VCaP (cell line): Measurements from ENCODE around the gene RASAL2.
A peak's percentile ranks its signal among the peaks of the same experiment; 100 is the strongest.

Experiments used
- H3K27ac ChIP-seq: fragments of 450-650 bp; 2 replicates; pipeline ENCODE4 v1.5.1; 2017
- TF ChIP-seq, protein P1 (sequence below): fragments of 450-650 bp; conservative IDR thresholded peaks from 2 replicates; pipeline ENCODE4 v1.5.1; 2017; ENCODE audit warnings: mild to moderate bottlenecking, moderate library complexity

The RASAL2 gene

DNA sequence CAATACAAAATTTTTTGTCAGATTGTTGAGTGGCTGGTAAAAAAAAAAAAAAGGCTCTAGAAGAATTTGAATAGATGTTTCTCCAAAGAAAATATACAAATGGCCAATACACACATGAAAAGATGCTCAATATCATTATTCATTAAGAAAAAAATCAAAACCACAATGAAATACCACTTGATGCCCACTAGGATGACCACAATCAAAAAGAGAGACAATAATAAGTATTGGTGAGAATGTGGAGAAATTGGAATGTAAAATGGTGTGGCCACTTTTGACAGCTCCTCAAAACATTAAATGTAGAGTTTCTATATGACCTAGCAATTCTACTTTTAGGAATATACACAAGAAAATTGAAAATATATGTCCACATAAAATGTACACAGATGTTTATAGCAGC lies 302.9 kb downstream of the RASAL2 start:
- no peak overlapping the region for H3K27ac ChIP-seq
- TF ChIP-seq, protein P1, sequence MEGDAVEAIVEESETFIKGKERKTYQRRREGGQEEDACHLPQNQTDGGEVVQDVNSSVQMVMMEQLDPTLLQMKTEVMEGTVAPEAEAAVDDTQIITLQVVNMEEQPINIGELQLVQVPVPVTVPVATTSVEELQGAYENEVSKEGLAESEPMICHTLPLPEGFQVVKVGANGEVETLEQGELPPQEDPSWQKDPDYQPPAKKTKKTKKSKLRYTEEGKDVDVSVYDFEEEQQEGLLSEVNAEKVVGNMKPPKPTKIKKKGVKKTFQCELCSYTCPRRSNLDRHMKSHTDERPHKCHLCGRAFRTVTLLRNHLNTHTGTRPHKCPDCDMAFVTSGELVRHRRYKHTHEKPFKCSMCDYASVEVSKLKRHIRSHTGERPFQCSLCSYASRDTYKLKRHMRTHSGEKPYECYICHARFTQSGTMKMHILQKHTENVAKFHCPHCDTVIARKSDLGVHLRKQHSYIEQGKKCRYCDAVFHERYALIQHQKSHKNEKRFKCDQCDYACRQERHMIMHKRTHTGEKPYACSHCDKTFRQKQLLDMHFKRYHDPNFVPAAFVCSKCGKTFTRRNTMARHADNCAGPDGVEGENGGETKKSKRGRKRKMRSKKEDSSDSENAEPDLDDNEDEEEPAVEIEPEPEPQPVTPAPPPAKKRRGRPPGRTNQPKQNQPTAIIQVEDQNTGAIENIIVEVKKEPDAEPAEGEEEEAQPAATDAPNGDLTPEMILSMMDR = no peak

DNA sequence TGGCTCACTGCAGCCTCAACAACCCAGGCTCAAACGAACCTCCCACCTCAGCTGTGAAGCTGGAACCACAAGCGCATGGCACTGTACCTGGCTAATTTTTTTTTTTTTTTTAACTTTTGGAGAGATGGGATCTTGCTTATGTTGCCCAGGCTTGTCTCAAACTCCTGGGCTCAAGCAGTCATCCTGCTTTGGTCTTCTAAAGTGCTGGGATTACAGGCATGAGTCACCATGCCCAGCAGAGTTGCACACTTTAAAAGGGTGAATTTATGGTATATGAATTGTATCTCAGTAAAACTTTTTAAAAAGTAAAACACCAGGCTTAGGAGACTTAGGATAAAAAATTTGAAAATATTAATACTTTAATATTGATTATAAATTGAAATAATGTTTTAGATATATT lies 303.8 kb downstream of the RASAL2 start:
- H3K27ac ChIP-seq = no peak overlapping the region

DNA sequence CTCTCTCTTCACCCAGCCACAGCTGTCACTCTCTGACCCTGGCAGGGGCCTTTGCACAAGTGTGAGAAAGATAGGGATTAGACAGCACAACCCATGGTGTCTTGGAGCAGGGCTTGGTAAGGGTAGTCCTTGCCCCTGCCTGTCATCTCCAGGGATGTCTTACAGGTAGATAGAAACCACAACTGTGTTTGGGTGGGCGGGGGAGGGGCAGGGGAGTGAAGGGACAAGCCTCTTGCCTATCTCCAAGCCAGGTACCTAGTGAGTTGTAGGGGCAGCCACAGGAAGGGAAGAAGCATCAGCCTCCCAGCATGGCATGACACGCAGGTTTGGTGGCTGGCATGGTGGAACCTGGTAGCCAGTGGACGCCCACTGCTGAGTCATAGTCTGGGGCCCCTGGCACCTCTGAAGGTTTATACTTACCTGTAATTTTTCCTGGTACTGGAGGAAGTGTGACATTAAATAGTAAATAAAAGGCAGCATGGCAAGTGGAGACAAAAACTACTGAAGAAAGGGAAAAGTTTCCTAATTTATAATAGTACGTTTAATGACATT lies 305.3 kb downstream of the RASAL2 start:
- TF ChIP-seq, protein P1 = no peak
- H3K27ac ChIP-seq = no peak overlapping the region

More for the DNA sequence above, 303.8 kb downstream of the RASAL2 start:
- TF ChIP-seq, protein P1 = no peak

DNA sequence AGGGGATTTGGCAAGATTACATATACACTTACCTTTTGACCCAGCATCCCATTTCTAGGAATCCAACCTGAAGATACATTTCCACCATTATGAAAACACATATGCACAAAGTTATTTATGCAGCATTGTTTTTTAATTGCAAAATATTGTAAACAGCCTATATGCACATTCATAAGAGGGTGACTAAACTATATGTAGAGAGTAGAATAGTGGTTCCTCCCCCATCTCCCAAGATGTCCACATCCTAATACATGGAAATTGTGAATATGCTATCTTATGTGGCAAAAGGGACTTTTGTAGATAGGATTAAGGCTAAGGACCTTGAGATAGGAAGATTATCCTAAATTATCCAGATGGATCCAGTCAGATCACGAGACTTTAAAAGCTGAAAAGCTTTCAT lies 311.2 kb downstream of the RASAL2 start:
- TF ChIP-seq, protein P1 = no peak
- H3K27ac ChIP-seq = no peak overlapping the region

DNA sequence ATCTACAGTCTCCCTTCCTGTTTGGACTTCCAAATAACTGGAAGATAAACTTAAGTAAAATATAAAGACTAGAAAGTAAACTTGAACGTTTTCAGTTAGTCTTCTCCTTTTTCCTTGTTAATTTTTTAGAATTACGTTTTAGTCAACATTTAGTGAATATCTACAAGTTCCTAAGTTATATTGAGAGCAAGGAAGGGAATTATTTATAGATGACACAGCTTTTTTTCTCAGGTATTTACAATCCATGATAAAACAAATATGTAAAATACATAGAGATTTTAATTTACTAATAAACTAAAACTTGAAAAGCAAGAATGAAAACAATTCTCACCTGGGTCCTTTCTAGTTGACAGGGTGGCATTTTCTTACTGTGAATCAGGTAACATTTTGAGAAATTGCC lies 313.3 kb downstream of the RASAL2 start:
- H3K27ac ChIP-seq = peak overlapping the region; percentile 22
- TF ChIP-seq, protein P1 = no peak

DNA sequence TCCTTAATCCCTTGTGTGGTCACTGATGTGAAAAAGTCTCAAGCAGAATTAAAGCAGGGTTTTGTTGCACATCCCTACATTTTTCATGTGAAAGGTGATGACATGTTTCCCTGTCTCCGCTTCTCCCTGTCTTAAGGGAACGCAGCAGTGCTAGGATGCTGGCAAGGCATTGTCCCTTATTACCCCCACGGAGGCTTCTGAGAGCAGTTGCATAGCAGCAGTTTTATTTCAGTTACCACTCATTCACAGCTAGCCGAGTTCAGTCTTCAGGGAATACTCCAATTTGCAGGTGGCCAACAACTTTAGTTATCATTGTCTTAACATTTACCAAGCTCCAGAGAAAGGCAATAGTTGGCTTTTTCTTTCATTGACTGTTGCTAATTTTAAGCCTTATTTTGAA lies 313.8 kb downstream of the RASAL2 start:
- H3K27ac ChIP-seq = peak overlapping the region; percentile 22
- TF ChIP-seq, protein P1 = no peak

DNA sequence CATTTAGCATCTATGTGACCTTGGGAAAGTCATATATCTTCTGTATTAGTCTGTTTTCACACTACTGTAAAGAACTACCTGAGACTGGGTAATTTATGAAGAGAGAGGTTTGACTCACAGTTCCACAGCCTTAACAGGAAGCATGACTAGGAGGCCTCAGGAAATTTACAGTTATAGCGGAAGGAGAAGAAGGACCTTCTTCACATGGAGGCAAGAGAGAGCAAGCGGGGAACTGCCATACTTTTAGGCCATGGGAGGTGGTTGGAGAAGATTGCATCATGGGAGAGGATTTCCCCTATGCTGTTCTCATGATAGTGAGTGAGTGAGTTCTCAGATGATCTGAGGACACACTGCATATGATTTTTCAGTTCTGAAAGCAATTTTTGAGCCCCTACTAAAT lies 315.0 kb downstream of the RASAL2 start:
- TF ChIP-seq, protein P1 = no peak
- H3K27ac ChIP-seq = no peak overlapping the region

DNA sequence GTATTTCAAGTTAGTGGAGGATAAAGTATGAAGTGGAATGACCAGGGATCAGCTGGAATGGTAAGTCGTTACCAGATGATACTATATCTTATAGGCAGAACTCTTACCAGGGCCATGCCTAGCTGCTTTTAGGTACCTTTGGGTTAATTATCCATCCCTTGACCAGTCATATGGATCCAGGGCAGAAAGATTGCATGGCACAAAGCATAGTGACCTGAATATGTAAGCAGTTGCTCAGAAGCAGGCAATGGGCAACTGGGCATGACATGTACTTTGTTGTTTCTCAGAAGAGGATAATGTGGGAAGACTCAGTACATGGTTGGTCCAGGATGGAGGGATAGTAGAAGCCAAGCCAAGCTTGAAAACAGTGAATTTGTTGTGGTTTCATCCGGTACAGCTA lies 315.6 kb downstream of the RASAL2 start:
- TF ChIP-seq, protein P1 = no peak
- no peak overlapping the region for H3K27ac ChIP-seq
